HT-29 (cell line): ENCODE results near the gene LRRC3. TPM values are rescaled to one million over a fixed set of nuclear protein-coding genes. Genes with fewer than 3 reads are reported as not detected.

Experiments used
- DNase-seq: peaks from one replicate; pipeline ENCODE4 v3.0.0-alpha.2; 2015; ENCODE audit warnings: low spot score
- total RNA-seq: library from RNA; depleted of rRNA; stranded (reverse); fragments of >200 nt; shearing (Covaris generic); gene quantifications from 2 replicates; pipeline ENCODE4 v1.2.3, GENCODE V29; 2014

The LRRC3 gene
- total RNA-seq, 1 experiment from 2014 or later = 0.10 TPM

GRCh38 chr21:44438531-44439210, 16.6 kb upstream of the LRRC3 start:
- DNase-seq = peak; percentile 27

- DNase-seq = no peak
Observed at GRCh38 chr21:44439211-44439600, 16.1 kb upstream of the LRRC3 start.

GRCh38 chr21:44440241-44441040, 14.9 kb upstream of the LRRC3 start:
- DNase-seq = no peak

GRCh38 chr21:44441041-44441400, 14.3 kb upstream of the LRRC3 start:
- no peak for DNase-seq

DNA sequence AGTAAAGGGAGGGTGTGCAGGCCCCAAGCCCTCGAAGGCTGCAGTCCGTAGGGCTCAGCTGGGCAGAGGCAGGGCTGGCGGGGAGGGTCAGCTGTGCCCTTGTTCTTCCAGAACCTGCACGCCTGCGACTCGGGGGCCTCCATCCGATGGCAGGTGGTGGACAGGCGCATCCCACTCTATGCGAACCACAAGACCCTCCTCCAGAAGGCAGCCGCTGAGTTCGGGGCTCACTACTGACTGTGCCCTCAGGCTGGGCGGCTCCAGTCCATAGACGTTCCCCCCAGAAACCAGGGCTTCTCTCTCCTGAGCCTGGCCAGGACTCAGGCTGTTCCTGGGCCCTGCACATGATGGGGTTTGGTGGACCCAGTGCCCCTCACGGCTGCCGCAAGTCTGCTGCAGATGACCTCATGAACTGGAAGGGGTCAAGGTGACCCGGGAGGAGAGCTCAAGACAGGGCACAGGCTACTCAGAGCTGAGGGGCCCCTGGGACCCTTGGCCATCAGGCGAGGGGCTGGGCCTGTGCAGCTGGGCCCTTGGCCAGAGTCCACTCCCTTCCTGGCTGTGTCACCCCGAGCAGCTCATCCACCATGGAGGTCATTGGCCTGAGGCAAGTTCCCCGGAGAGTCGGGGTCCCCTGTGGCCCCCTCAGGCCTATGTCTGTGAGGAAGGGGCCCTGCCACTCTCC, 13.6 kb upstream of the LRRC3 start:
- no peak for DNase-seq

DNA sequence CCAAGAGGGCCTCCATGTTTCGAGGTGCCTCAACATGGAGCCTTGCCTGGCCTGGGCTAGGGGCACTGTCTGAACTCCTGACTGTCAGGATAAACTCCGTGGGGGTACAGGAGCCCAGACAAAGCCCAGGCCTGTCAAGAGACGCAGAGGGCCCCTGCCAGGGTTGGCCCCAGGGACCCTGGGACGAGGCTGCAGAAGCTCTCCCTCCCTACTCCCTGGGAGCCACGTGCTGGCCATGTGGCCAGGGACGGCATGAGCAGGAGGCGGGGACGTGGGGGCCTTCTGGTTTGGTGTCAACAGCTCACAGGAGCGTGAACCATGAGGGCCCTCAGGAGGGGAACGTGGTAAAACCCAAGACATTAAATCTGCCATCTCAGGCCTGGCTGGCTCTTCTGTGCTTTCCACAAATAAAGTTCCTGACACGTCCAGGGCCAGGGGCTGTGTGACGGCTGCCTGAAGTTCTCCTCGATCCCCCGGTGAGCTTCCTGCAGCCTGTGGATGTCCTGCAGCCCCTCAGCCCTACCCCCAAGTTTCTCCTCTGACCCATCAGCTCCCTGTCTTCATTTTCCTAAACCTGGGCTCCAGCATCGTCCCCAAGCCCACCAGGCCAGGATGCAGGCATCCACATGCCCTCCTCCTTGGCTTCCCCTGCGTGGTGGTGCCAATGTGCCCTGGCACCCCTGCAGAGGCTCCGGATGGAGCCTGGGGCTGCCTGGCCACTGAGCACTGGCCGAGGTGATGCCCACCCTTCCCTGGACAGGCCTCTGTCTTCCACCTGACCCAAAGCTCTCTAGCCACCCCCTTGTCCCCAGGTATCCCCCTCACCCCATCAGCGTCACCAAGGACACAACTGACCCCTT, 12.8 kb upstream of the LRRC3 start:
- DNase-seq = no peak

DNA sequence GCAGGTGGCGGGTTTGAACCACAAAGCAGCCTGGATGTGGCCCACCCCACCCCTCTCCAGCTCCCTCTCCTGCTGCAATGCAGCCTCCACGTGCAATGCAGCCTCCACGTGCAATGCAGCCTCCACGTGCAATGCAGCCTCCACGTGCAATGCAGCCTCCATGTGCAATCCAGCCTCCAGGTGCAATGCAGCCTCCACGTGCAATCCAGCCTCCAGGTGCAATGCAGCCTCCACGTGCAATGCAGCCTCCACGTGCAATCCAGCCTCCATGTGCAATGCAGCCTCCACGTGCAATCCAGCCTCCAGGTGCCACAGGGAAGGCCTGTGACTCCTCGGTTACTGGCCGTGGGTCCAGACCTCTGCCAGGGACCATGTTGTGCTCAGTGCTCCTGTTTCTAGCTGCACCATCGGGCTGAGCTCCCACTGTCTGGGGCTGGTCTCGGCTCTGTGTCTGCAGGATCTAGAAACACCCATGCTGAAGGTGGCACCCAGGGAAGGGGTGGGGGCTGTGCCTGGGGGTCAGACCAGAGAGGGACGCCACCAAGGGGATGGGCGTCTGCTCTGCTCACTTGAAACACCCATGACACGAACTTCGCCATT, 11.9 kb upstream of the LRRC3 start:
- DNase-seq = no peak

DNA sequence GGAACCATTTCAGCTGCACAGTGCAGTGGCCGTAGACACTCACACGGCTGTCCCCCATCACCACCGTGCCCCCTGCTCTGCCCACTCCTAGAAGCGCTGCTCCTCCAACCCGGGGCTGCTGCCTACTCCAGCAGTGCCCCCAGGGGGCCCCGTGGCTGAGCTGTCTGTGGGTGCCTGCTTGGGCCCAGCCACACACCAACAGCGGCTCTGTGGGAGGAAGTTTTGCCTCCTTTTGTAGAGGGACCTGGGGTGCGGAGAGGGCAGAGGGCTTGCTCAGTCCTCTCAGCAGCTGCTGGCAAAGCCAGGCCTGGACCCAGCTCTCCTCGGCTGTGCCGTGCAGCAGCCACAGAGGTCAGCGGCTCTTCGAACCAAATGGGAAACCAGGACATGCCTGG, 11.4 kb upstream of the LRRC3 start:
- no peak for DNase-seq

- DNase-seq = peak; percentile 19
Observed at GRCh38 chr21:44444286-44444931, 10.9 kb upstream of the LRRC3 start.

- no peak for DNase-seq
Observed at GRCh38 chr21:44445145-44445812, 10.0 kb upstream of the LRRC3 start.

DNA sequence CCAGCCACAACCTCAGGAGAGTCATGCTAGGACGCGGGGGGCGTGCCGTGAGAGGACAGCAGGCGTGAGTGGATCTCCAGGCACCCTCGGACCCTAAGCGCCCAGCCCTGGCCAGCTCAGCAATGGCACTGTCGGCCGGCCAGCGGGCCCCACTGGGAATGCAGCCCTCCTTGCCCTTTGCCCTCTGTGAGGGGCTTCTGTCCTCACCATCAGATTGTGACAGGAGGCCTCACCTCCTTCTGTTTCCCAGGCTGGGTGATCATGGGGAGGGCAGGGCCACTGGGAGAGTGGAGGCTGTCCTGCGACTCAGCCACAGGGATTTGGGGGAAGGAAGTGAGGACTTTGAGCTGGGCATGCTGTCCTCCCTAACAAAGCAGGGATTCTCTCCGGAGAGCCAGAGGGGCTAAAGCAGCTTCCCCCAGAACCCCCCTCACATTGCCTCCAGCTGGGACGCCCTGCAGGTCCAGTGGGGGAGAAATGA, 6.6 kb upstream of the LRRC3 start:
- no peak for DNase-seq

DNA sequence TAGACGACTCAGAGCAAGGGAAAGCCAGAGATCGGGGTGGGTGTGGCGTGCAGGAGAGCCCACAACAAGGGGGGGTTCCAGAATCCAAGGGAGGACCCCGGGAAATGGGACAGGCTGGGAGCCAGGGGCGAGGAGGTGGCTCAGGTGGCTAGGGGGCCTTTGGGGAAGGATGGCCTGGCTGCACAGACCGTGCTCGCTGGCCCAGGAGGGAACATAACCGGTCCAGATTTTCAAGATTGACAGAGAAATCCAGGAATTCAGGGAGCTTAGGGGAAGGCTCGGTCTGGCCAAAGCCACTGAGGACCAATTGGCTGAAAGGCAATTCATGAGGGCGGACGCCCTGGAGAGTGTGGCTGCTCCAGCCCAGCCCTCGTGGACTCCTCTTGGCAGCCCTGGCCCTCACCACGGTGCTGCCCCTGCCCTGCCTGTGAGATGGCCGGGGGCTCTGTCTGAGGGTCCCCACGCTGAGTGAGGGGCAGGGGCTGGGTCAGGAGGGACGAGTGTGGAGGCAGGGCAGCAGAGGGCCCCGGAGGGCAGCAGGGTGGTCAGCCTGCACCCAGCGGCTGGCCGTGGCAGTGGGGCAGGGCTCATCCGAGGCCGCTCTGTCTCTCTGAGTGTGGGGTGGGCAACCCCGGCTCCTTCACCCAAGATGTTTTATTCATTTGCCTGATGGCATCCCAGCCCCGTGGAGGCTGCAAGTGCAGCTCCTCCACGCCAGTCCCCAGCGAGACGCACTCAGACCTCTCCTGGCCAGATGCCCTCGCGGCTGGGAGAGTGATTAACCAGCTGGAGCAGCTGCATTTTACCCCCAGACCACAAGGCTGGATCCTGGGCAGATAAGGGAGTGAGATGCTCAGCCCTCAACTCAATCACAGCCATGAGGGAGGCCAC, 5.6 kb upstream of the LRRC3 start:
- no peak for DNase-seq

GRCh38 chr21:44450402-44450801, 4.9 kb upstream of the LRRC3 start:
- DNase-seq = no peak

DNA sequence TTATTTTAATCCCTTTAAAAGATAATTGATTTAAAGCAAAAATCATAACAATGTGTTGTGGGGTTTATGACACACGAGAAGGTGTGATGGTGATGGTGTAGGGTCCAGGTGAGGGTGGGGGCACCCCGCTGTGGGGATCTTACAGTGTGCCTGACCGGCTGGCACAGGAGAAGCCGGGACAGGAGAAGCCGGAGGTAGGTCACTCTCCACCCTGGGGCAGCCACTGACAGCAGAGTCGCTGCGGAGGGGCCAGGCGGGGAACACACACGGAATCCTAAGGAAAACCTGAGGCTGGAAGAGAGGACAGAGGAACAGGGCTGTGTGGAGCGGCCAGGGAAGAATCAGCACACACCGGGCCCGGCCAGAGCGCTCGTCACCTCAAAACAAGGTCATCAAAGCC, 4.3 kb upstream of the LRRC3 start:
- DNase-seq = no peak

GRCh38 chr21:44453120-44453519, 2.2 kb upstream of the LRRC3 start:
- no peak for DNase-seq

DNA sequence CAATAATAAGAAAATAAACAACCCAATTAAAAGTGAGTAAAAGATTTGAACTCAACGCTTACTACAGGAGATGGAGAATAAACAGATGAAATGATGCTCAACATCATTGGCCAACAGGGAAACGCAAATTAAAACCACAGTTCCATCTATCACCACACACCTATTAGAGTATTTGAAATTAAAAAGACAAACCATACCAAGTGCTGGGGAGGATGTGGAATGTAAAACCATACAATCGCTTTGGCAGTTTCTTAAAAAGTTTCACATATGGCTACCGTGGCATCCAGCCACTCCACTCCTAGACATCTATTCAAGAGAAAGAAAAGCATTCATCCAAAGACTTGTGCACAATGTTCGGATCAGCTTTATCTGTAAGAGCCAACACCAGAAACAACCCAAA, 1.3 kb upstream of the LRRC3 start:
- DNase-seq = no peak

GRCh38 chr21:44455524-44456213, 359 bp downstream of the LRRC3 start:
- DNase-seq = peak; percentile 7

DNA sequence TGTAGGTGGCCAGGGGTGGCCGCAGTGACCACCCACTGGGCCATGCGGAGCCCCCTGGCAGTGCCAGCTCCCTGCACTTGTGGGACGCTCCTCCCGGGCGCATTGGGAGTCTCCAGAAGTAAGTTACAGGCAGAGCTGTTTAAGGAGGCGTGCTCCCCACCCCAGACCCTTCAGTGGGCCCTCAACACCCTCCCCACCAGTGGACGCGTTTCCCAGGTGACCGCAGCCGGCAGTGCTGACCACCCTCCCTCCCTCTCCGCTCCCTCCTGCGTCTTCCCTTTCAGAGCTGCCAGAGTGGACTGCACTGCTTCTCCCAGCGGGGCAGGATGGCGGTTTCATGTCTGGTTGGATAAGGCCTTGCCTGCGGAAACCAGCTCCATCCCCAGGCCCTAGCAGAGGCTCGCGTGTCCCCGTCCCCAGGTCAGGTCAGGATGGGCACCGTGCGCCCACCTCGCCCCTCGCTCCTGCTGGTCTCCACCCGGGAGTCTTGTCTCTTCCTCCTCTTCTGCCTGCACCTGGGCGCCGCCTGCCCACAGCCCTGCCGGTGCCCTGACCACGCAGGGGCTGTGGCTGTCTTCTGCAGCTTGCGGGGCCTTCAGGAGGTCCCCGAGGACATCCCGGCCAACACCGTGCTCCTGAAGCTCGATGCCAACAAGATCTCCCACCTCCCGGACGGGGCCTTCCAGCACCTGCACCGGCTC, 1.1 kb downstream of the LRRC3 start:
- no peak for DNase-seq
